Hematopoietic multipotent progenitor cell treated with erythropoietin and hydrocortisone succinate and interleukin-3 and kit ligand, for 17 days (in vitro differentiated cells): Measurements from ENCODE around the gene NUTM1.
"Not testable (repeated sequence)": the region's sequence is repeated elsewhere in the genome, so short reads cannot be mapped to it uniquely, and the experiment has no call there.

Source experiments
- DNase-seq: peaks from one replicate; pipeline ENCODE4 v3.0.0-alpha.2; 2015; ENCODE audit warnings: low spot score

The NUTM1 gene

DNA sequence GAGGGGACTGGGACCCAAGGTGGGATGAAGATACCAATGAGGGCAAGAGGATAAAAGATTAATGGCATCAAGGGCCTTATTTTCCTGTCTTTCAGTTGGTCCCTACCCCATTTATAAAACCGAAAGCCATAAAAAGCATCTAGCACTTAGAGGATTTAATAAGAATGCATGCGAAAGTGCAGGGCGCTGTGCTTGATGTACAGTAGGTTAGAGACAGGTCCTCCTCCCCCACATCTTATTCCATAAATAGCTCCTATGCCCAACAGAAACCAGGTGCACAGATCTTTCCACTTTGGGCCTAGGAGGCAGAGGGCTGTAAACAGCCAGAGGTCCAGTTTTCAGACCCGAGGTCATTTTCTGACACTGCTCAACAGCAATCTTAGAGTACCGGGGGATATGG lies 22.7 kb downstream of the NUTM1 start:
- no peak for DNase-seq

DNA sequence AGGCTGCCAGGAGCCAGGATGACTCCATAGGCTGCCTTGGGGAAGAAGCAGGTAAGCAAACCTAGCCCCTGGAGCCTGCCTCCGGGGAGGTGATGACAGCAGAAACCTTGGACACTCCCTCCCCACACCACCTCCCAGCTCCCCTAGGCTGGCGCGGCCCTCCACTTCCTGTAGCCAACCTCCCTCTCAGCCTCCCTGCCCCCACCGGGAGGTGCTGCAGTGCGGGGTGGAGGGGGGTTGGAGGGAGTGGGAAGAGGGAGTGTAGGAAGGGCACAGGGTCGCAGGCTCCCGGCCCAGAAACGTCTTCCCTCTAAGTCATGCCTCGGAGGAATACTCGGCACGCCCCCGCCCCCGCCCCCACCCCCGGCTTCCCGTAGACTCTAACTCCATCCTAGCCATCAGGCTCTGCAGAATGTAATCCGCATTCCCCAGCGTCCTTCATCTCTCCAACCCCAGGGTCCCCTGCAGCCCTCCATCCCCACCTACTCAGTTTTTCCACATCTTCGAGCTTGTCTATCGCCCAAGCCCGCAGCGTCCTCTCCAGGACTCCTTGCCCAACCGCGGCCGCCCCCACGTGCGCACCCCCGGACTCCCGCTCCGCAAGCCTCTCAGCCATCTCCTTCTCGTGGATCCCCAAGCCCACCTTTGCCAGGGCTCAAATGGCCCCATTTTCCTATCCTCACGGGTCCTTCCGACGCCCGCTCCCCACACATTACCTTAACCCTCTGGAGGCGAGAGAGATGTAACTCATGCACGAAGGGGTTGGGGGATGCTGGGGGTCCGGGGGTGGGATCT lies 23.4 kb downstream of the NUTM1 start:
- no peak for DNase-seq

DNA sequence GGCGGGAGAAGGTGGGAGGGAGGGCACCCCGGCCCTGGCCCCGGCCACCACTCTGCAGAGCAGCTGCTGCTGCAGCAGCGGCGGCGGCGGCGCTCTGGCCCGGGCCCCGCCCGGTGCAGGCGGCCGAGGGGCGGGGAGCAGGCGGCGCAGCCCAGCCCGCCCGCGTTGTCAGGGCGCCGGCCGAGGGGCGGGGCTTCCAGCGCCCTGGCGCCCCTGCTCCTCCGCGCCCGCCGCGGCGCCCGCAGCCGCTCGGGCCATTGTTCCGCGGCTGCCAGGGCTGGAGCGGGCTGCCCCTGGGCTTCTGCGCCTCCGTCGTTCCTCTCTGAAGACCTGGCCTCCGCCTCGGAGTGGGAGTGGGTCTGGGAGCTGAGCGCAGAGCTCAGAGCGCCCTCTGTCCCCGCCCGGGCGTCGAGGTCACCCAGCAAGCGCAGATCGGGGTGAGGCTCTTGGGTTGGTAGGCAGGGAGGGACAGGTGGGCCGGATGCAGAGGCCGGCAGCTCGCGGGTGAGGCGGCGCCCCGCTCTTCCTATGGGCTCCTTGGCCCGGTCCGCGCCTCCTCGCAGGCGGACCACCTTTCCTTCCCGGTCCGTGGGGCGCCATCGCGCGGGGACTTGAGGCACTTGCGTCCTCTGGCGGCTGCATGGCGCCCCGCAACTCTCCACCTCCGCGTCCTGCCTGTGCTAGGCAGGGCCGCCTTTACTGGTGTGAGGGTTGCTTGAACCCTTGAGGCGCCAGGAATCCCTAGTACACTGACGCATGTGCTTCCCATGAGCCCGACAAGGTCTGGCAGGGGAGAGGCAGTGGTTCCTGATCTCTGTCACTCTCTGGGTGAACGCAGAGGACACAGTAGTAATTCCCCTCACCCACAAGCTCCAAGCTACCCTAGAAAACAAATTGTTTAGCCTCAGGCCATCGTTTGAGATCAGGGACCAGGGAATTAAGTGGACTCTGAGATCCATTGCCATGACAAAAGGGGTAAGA lies 24.3 kb downstream of the NUTM1 start, which contains the start of gene LPCAT4:
LPCAT4 (minus strand) TSS at position 96 of the 981 bp plus-strand sequence. CDS start 96 bp downstream, outside the sequence.
- DNase-seq, result peak; percentile 89

DNA sequence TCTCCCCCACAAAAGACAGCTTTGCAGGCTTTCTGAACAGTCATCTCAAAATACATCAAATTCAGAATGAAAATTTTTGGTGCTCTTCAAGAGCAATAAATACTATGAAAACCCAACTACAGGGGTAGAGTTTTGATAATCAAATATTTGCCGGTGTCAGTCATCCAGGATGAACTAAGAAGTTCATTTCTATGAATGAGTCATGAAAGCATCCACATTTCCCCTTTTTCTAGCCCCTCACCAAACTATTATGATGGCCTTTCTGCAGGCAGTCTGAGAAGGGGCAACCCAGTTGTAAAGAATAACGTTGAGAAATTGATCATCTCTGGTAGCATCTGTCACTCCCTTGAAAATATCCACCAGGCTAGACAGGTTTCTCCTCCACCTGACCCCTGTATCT lies 27.0 kb downstream of the NUTM1 start:
- no peak for DNase-seq

DNA sequence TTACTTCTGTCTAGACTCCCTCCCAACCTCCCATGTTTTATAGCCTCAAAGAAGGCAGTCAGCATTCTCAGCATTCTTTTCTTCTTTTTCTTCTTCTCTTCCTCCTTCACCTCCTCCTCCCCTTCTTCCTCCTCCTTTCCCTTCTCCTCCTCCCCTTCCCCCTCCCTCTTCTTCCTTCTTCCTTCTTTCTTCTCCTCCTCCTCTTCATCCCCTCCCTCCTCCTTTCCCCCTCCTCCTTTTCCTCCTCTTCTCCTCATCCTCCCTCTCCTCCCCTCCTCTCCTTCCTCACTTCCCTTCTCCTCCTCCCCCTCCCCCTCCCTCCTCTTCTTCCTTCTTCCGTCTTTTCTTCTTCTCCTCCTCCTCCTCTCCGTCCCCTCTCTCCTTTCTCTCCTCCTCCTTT lies 27.5 kb downstream of the NUTM1 start:
- no peak for DNase-seq

DNA sequence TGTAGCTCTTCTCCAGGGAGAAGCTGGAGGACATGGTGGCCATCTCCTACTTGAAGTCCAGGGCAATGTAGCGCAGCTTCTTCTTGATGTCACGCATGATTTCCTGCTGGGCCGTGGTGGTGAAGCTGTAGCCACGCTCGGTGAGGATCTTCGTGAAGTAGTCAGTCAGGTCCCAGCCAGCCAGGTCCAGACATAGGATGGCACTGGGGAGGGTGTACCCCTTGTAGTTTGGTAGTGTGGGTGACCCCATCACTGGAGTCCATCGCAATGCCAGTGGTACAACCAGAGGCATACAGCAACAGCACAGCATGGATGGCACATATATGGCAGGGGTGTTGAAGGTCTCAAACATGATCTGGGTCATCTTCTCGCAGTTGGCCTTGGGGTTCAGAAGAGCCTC lies 30.8 kb downstream of the NUTM1 start:
- no peak for DNase-seq

DNA sequence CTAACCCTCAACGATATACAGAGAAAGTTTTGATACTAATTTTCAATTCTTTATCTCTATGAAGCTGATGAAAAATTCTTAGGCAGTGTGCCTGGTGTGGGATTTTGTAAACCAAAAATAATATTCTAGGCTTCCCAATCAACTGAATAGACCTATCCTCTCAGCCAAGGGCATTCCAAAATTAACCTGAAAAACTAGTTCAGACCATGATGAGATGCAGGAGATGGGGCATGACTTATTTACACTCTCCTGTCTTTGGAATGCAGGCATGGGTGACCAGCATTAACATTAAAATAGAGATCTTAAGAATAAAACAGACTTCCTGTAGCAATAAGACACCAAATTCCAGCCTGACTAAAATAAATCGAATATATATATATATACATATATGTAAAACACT lies 31.7 kb downstream of the NUTM1 start:
- DNase-seq, result no peak

DNA sequence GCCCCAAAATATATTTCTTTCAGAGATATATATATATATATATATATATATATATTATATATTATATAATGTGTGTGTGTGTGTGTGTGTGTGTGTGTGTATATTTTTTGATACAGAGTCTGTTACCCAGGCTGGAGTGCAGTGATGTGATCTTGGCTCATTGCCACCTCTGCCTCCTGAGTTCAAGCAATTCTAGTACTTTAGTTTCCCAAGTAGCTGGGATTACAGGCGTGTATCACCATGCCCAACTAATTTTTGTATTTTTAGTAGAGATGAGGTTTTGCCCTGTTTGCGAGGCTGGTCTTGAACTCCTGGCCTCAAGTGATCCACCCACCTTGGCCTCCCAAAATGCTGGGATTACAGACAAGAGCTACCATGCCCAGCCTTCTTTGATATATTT lies 32.4 kb downstream of the NUTM1 start:
- DNase-seq, result not testable (repeated sequence)

DNA sequence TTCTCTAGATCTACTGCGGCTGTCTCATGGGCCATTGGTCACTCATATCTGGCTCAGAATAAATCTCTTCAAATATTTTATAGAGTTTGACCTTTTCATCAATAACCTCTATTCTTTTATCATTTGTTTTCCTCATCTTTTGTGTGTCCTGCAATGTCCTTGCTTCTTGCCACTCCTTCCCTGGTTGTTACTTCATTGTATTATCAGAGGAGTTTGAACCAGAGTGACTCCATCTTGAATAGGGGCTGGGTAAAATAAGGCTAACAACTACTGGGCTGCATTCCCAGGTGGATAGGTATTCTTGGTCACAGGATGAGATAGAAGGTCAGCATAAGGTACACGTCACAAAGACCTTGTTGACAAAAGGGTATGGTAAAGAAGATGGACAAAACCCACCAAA lies 33.7 kb downstream of the NUTM1 start:
- DNase-seq, result no peak

DNA sequence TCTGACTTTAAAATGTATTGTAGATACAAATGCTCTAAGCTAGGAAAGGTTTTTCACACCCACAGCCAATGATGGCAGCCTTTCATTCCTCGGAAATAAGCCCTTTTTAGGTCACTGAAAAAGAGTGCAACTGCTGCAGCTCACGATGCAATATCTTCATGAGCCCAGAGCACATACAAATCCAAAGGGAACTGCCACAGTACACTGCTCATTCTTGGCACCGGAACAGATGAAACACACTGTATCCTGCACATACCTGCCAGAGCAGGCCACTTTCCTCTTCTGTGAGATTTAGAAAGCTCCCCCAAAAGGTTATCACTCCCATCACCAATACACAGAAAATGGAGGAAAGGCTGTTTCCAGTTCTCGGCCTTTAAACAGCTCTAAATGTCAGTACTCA lies 37.4 kb downstream of the NUTM1 start:
- DNase-seq, result not testable (repeated sequence)

DNA sequence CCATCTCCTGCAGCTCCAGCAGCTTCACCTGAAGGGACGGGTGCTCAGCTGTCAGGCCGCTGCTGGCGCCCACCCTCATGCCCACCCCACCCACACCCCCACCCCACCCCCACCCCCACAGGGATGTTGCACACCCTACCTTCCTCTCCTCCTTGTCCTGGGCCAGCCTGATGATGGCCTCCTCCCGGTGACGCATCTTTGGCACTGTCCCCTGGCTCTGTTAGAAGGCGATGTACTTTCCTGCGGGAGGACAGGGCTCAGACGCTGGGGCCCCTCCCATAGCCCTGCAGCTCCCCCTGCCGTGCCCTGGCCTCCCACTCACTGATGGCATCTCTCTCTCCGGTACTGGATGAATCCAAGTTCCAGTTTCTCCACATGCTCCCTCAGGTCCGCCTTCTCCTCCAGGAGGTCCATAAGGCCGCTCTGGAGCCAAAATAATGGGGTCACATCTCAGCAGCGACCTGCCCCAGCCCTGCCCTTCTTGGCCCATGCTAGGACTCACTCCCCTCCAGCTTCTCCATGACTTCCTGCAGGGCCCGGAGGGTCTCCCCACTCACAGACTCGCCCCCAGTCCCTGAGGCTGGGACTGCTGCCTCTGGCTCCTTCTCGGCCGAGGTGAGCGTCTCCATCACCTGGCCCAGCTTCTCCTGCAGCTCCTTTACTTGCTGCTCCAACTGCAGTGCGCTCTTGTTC lies 38.9 kb downstream of the NUTM1 start:
- DNase-seq, result not testable (repeated sequence)

DNA sequence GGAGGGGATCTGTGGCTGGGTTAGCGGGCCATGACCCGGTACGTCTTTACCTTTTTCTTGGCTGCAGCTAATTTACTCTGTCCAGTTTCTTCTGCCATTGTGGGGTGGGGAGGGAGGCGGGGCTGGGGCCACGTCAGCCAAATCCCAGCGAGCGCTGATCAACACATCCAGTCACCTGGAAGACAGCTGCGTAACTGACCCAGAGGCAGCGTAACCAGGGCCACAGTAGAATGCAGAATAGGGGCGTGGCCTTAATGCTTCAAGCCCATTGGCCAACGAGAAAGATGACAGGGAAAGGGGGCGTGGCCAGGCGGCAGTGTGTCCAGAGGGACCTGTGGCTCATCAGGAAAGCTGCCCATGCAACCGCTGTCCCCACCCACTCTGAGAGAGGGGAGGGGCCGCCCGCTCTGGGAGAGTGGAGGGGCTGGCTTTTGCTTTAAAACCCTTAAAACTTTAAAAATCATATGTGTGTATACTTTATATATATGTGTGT lies 46.5 kb downstream of the NUTM1 start:
- DNase-seq, result not testable (repeated sequence)

DNA sequence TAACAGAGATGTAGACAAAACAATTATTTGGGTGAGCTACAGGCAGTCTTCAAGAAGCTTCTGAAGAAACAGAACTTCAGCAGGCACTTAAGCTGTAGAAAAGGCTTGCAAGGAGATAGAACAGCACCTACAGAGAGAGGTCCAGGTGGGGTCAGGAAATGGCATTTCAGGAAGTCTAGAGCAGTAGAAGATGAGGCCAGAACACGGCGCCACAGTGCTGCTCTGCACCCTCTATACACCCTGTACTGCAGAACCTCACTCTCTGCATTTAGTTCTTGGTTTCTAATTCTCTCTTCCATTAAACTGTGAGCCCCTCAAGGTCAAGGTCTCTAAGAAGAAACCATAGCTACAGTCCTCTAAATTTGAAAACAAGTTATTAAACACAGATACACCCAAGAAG lies 49.9 kb downstream of the NUTM1 start:
- DNase-seq, result not testable (repeated sequence)

DNA sequence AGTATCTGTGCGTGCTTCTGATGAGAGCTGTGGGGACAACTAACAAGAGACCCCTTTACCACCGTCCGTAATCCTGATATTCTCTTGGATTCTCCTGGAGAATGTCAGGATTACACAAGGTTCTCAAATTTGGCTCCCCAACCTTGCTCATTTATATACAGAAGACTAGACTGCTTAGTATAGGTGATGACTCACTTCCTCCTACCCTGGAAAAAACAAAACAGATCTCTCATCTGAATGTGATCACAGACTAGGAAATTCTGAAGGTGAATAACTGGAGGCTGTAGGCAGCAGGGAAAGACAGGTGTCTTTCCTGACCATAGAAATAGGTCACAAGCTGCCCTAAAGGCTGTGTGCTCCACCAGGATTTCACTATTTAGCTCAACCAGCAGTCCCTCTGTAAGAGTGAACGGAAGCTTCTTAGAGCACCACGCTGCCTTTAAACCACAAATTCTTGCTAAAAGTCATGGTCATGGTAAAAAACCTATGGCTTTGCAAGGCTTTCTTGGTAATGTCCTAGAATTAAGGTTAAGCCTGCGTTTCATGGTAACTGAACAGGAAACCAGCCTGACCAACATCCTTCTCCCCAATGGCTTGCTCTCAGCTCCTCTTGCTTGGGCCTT lies 54.6 kb downstream of the NUTM1 start:
- DNase-seq, result not testable (repeated sequence)

DNA sequence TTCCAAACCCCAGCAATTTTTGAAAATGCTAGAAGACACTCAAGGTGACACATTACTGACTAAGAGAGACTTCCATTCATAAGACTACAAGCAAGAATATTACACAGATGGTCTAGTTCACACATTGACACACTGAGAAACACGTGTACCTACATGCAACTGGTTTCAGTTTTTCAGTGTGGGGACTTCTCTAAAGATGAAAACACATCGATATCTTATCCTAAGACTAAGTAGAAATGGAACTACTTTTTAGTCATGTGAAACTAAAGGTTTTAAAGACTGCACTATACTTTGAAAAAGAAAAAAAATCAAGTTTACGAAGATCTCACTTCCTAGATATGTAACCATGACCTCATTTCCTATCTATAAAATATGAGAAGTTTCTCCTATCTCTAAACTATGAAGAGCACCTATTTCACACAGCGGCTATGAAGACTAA lies 60.1 kb downstream of the NUTM1 start:
- DNase-seq, result not testable (repeated sequence)

DNA sequence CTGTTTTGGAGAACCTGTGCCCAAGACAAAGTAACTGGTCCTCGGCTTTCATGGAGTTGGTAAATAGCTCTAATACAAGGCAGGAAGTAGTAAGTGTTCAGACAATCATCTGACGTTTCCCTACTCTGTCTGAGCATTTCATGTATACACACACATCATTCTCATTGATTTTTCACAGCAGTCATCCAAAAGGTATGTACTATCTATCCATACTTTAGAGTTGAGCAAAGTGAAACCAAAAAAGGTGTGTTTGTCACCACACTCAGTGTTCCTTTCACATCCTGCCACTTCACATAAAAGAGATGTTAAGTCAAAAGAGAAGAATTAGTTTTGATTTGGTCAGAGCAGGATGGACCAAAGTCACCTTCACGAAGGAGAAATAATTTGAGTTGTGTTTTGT lies 60.8 kb downstream of the NUTM1 start:
- not testable (repeated sequence) for DNase-seq
